M059J (cell line): ENCODE measurements around the gene CNTD1. TPM values are rescaled to one million over a fixed set of nuclear protein-coding genes. Genes with fewer than 3 reads are reported as not detected.

ENCODE experiments used
- DNase-seq: peaks from one replicate; pipeline ENCODE4 v3.0.0-alpha.2; 2012; ENCODE audit warnings: low read depth
- total RNA-seq: library from RNA; depleted of rRNA; stranded (reverse); fragments of >200 nt; shearing (Covaris generic); gene quantifications from 2 replicates; pipeline ENCODE4 v1.2.3, GENCODE V29; 2014

CNTD1 gene
- total RNA-seq, 1 experiment from 2014 or later = 0.20 TPM

DNA sequence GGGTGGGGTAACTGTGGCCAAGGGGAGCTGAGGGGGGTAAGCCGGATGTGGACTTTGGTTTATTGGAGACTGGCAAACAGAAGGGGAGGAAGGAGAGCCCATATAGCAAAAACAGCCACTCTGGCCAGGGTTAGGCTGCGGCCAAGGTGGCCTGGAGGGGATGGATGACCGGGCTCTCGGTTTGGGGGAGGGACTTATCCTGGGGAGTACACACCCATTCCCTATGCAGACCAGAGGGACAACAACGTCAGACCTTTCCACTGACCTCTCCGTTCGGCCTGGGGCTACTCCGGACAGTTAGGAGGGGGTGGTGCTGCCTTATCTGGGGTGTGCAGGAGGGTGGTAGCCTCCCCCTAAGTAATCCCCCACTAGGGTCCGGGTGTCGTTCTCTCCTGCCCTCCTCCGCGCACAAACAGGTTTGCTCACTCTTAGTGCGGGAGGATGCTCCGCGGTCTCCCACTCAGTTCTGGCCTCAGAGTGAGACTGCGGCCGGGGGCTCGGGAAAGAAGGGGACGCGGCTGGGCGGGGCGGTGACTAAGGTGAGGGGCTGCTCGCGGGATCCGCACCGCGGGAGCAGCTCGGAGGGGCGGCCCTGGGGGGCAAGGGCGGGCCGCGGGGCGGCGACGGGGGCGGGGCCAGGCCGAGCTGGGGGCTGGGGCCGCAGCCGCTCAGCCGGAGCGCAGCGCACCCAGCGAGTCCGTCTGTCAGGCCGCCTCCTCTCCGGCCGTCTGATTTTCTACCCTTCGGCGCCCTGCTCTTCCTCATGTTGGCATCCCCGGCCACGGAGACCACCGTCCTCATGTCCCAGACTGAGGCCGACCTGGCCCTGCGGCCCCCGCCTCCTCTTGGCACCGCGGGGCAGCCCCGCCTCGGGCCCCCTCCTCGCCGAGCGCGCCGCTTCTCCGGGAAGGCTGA, 18.5 kb upstream of the CNTD1 start, which contains the start of gene WNK4:
Gene WNK4, plus strand, starts transcription at position 675 of the 915 bp plus-strand sequence. Its CDS starts 89 bp downstream, at position 764.
- DNase-seq = peak; percentile 87

DNA sequence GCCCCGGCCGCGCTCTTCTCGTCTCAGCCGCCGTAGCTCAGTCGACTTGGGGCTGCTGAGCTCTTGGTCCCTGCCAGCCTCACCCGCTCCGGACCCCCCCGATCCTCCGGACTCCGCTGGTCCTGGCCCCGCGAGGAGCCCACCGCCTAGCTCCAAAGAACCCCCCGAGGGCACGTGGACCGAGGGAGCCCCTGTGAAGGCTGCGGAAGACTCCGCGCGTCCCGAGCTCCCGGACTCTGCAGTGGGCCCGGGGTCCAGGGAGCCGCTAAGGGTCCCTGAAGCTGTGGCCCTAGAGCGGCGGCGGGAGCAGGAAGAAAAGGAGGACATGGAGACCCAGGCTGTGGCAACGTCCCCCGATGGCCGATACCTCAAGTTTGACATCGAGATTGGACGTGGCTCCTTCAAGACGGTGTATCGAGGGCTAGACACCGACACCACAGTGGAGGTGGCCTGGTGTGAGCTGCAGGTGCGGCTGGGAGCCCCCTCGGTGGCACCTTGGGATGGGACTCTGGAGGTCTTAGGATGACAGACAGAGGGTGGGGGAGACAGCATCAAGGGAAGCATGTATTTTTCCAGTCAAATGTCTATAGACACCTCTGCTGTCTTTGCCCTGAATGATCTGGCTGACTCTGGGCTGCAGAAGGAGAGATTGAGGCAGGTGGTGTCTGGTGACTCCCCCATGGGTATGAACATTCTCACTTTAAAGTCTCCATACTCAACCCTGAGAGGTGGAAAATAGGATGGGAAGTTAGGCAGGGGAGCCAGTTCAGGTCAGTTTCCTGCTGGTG, 17.6 kb upstream of the CNTD1 start:
- DNase-seq = no peak

DNA sequence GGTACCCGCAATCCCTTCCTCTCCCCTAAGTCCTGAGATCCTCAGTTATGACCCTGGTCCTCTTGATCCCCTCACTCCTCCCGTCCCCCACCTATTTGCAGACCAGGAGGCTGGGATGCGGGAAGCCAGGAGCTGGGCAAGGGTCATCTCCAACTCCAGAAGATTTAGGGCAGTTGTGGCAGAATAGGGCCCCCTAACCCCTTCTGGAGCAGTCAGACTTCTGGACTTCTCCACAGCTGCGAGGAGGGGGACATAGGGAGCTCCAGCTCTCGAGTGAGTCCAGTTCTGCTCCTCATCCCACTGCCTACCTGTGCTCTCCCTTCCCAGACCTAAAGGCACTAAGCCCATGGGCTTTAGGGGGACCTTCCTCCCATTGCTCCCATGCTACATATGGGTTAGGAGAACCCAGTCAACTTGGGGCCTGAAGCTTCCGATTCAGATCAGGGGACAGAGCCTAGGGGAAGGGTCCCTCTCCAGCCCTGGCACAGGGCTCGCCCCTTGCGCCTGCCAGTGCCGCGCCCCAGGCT, 17.0 kb upstream of the CNTD1 start:
- DNase-seq = no peak

DNA sequence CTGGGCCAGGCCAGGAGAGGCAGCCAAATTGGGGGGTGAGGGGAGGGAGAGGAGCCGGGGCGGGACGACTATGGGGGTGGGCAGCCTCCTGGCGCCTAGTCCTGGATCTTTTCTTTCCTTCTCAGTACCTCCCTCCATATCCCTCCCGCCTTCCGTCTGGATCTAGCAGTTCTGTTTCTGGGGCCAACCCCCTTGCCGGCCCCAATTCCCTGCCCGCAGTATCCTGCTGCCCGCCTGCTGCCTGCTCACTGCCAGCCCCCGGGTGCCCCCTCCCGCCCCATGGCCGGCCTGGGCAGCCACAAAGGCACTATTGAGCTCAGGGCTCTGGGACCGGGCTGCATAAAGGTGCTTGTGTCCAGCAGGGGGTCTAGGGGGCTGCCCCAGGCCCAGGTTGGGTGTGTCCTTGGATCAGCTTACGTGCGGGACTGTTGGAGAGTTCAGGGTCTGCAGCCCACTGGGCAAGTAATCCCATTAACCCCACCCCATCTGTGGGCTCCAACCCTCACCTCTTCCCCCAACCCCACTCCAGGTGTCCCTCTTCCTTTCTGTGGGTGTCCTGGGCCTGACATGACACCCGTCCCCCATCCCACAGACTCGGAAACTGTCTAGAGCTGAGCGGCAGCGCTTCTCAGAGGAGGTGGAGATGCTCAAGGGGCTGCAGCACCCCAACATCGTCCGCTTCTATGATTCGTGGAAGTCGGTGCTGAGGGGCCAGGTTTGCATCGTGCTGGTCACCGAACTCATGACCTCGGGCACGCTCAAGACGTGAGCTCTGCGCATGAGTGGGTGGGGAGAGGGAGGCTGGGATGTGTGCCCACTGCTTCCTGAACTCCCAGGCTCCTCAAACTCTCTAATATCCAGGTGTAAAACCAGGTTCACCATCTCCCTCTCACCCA, 16.2 kb upstream of the CNTD1 start:
- DNase-seq = no peak

DNA sequence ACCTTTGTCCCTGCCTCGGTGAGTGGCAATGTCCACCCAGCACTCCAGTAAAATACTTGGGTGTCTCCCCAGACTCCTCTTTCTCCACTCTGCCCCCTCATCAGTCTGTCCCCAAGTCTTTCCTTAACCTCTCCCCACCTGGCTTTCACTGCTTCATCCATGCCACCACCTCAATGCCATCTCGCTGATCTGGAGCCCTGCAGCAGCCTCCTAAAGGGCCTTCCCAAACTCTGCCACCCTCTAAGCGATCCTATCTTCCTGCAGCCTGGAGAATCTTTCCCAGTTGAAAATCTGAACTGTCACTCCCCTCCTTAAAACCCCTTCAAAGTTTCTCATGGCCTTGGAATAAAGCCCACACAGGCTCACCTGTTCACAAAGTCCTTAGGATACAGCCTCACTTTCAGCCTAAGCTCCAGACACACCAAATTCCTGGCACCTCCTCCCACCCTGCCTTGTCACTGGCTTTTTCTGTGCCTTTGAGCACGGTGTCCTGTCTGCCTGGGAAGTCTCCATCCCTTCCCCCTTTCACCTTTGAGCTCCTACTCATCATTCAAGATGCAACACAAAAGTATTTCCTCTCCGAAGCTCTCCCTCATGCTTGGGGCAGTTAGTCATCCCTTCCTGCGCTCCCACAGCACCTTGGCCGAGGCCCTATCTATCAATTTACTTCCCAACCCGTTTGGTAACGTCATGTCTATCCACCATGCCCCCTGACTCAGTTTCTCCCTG, 15.4 kb upstream of the CNTD1 start:
- DNase-seq = peak; percentile 91

DNA sequence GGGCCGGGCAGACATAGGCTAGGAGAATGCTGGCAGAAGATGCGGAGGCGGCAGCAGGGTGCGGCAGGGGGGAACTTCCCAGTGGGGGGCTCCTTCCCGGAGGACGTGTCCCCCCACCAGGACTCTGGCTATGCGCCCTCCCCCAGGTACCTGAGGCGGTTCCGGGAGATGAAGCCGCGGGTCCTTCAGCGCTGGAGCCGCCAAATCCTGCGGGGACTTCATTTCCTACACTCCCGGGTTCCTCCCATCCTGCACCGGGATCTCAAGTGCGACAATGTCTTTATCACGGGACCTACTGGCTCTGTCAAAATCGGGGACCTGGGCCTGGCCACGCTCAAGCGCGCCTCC, 14.9 kb upstream of the CNTD1 start:
- DNase-seq = no peak

DNA sequence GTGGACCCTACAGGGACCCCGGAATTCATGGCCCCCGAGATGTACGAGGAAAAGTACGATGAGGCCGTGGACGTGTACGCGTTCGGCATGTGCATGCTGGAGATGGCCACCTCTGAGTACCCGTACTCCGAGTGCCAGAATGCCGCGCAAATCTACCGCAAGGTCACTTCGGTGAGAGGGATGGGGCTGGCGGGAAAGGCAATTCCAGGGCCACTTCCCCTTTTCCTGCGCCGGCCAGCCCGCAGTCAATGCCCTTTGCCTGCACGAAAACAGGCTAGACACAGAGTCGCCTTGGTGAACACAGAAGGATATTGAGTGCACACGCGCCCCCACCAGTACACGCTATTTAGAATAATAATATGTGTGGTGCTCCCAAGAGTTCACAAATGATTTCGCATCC, 14.3 kb upstream of the CNTD1 start:
- no peak for DNase-seq

DNA sequence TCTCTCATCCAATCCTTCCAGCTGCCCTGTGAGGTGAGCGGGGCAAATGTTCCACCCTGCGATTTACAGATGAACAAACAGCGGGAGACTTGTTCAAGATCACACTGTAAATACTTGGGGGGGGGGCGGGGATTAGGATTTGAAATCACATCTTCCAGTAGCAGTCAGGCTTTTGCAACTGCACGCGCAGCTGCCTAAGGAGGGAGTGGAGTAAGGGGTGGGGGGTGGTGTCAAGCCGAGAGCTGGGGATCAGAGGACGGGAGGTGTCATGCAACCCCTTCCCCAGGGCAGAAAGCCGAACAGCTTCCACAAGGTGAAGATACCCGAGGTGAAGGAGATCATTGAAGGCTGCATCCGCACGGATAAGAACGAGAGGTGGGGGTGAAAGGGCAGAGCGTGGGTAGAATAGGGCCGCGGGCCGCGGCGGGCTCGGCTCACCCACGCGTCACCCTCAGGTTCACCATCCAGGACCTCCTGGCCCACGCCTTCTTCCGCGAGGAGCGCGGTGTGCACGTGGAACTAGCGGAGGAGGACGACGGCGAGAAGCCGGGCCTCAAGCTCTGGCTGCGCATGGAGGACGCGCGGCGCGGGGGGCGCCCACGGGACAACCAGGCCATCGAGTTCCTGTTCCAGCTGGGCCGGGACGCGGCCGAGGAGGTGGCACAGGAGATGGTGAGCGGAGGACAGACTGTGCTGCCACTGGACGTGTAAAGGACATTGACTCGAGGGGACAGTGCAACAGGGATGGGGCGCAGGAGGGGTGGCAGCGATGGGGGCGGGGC, 13.7 kb upstream of the CNTD1 start:
- DNase-seq = no peak

DNA sequence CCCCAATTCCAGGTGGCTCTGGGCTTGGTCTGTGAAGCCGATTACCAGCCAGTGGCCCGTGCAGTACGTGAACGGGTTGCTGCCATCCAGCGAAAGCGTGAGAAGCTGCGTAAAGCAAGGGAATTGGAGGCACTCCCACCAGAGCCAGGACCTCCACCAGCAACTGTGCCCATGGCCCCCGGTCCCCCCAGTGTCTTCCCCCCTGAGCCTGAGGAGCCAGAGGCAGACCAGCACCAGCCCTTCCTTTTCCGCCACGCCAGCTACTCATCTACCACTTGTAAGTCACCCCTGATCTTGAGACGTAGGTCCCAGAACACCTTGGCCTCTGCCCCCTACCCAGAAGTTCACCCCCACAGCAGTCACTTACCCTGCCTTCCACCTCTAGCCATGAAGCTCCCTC, 11.4 kb upstream of the CNTD1 start:
- DNase-seq = no peak

DNA sequence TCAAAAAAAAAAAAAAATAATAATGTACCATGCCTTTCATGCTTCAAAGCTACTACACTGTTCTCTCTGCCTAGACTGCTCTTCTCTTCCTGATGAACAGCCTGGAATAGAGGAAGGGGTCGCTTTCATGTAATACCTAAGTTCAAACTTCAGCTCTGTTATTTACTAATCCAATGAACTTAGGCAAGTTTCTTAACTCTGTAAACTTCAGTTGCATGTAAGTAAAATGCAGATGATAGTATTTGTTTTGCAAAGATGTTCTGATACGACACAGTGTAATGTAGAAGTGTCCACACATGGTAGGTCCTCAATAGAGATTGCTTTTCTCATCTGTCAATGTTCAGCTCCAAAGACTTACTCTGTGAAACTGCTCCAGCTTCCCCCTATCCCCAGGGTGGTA, 6.7 kb upstream of the CNTD1 start:
- DNase-seq = no peak

DNA sequence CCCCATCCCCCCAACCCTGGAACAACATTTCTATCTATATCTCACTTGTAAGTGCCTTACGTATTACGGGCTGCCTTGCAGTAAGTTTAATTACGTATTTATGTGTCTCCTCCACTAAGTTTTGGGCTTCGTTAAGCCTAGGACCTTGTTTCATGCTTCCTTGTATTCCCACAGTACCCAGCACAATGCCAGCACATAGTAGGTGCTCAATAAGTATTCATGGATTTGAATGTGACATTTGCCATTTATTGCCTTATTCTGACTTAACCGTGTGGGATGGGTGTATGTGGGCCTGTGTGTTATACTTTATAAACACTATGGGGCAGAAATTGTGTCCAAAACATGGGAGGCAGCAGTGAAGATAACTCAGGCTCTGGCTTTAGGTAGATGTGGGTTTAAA, 6.1 kb upstream of the CNTD1 start:
- no peak for DNase-seq

DNA sequence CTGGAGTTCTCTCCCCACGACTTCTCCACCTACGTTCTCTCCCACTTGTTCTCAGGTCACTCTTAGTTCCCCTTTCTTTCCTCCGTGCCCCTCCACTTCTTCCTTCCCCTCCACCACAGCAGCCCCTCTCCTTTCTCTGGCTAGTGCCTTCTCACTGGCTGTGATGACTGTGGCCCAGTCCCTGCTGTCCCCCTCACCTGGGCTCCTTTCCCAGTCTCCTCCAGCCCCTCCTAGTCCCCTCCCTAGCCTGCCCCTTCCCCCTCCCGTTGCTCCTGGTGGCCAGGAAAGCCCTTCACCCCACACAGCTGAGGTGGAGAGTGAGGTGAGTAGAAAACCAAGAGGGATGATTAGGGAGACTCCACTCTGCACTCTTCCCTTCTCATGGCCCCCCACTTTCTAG, 3.6 kb upstream of the CNTD1 start:
- no peak for DNase-seq

DNA sequence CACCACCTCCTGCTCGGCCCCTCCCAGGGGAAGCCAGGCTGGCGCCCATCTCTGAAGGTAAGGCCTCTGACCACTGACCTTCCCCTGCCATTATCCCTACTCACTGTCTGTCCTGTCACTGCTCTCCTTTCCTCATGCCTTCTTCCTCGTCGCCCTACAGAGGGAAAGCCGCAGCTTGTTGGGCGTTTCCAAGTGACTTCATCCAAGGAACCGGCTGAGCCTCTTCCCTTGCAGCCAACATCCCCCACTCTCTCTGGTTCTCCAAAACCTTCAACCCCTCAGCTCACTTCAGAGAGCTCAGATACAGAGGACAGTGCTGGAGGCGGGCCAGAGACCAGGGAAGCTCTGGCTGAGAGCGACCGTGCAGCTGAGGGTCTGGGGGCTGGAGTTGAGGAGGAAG, 3.2 kb upstream of the CNTD1 start:
- DNase-seq = no peak

DNA sequence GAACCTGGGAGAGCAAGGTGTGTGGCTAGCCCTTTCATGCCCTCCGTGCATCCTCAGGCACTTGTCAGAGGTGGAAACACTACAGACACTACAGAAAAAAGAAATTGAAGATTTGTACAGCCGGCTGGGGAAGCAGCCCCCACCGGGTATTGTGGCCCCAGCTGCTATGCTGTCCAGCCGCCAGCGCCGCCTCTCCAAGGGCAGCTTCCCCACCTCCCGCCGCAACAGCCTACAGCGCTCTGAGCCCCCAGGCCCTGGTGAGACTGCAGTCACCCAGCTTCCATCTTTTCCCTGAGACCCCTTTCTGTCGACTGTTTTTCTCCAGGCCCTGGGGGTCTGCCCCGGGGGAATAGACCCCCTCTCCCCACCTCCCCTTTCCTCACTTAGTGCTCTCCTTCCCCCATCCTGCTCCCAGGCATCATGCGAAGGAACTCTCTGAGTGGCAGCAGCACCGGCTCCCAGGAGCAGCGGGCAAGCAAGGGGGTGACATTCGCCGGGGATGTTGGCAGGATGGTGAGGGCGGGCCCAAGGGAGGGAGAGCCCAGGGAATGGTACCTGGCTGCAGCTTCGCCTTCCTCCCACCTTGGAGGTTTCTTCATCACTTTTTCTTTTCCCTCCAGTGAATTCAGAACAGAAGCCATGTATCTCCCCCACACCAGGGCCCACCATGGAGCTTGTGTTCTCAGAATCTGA, 2.4 kb upstream of the CNTD1 start:
- DNase-seq = no peak

DNA sequence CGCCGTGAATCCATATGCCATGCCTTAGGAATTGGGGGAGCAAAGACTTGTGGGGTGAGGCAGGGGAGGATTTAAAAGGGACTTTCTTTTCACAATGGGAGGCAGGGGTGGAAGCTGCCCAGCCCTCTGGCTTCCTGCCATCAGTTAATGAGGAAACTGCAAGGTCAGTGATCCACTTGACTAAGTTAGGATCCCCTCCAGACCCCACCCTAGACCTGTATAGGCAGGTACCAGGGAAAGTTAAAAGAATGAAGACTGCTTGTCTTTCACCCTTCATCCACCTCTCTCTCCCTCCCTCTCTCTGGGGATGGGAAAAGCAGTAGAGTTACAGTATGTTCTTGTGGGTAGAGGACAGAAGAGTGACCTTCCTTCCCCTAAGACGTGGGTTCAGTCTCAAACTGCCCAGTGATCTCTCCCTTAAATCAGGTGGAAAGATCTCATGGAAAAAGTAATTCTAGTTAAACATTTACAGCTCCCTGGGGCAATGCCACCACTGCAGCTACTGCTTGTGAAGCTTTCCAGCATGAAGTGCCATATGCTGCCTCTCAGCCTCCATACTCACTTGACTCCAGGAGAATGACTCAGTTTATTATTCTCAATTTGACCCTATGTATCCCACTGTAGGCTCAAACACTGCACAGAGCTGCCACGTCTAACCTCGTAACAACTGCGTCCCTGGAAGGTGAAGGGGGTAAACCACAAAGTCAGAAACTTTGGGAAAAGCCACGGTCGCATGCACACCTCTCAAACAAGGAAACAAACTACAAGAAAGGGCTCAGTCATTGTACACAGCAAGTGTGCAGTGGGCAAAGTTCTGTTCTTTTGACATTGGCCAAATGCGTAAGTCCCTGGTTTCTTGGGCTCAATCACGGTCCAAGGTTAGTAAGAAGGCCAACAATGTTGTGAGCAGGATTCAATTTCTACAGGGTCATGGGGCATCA, 1.3 kb upstream of the CNTD1 start:
- DNase-seq = no peak

DNA sequence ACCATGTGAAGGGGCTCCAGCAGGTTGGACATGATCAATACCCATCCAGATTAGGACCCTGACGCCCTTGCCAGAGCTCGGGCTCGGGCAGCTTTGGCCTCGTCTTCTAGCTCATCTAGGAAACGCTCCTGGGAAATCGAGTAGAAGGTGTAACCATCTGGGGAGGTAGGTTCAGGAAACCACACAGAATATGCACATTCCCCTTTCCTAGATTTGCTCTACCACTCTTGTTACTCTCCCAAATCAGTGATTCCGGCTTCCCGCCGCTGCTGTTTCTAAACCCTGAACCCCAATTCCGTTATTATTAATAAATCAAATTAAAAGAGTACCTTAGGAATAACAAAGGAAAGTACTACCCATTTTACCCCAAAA, 664 bp upstream of the CNTD1 start:
- DNase-seq = no peak

DNA sequence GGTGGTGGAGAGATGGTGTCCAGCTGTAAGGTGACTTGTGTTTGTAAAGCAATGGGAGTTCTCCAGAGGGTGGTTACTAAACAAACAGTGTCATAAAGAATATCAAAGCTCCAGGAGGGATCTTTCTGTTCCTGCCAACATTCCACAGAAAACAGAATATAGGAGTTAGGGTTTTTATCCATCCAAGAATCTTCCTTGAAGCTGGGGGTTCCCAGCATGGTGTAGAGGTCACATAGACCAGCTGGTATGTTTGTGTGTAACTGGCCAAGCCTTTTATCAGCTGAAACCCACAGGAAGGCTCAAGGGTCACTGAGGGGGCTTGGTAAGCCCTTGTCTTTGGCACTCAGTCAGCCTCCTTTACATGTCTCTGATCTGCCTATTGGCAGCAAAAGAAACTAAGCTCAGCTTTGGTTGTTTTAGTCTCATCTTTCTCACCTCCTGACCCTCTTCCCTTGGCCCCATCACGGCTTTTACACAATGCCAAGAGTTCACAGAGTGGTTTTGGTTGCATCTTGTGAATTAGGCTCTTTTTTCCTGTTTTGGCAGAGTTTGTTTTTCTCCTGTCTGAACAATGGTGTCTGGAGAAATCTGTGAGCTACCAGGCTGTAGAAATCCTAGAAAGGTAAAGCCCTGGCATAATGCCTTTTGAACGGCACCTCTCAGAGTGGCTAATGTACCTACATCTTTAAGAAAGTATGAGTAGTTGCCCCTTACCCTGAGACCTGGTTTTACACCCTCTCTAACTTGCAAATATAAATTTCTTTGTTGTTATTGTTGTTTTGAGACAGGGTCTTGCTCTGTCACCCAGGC, 4.6 kb downstream of the CNTD1 start:
- no peak for DNase-seq

DNA sequence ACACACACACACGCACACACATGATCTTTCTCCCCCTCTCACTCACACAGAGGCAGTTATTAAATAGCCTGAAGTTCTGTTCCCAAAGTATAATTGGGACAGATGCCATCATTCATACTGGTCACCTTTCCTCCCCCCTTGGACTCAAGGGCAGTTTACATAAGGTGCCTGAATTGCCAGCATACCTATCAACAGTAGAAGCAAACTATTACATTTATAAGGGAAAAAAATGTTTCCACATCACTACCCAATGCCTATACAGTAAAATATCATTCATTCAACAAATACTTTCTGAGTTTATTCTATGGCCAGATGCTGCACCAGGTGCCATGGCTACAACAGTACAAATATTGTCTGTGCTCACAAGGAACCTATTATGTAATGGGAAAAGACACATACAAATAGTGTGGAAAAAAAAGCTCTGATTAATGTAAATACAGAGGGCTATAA, 6.3 kb downstream of the CNTD1 start:
- no peak for DNase-seq
